ENCODE measurements around the gene CDC123.

DNA sequence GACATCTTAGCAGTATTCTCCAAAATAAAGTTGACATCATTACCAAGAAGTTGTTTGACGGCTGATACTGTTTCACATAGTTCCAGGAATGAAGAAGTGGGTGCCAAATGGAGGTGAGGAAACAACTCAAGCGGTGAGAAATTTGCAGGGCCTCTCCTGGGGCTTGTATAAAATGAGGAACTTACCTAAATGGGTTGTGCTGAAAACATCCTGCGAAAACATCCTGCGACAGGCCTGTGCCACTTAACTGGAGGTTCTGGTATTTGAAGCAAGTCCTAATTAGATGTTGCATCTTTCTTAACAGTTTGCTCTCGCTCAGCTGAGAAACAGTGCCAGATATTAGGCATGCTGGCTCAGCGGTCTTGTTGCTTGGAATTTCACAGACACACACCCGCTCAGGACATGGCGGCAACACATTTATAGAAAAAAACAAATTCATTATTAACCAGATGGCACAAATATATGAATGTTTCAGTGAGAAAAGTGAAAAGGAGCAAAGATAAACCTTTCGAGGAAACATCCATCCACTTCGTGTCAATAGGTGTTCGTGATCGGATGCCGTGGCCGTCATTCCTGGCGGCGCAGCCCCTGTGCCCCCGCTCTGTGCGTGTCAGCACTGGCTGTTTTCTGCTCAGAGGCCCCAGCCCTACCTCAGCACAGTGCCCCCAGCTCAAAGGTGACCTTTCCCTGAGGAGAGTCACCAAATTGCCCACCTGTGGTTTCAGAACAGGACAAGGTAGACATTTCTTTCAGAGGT lies 48.1 kb downstream of the CDC123 start:
- TF ChIP-seq, protein P1, sequence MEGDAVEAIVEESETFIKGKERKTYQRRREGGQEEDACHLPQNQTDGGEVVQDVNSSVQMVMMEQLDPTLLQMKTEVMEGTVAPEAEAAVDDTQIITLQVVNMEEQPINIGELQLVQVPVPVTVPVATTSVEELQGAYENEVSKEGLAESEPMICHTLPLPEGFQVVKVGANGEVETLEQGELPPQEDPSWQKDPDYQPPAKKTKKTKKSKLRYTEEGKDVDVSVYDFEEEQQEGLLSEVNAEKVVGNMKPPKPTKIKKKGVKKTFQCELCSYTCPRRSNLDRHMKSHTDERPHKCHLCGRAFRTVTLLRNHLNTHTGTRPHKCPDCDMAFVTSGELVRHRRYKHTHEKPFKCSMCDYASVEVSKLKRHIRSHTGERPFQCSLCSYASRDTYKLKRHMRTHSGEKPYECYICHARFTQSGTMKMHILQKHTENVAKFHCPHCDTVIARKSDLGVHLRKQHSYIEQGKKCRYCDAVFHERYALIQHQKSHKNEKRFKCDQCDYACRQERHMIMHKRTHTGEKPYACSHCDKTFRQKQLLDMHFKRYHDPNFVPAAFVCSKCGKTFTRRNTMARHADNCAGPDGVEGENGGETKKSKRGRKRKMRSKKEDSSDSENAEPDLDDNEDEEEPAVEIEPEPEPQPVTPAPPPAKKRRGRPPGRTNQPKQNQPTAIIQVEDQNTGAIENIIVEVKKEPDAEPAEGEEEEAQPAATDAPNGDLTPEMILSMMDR (IDR thresholded peaks at IDR 0.05) = no peak
- TF ChIP-seq POLR2A (IDR thresholded peaks at IDR 0.05) (no peak), POLR2AphosphoS5 (IDR thresholded peaks at IDR 0.05) (no peak), EP300 (IDR thresholded peaks at IDR 0.05; ENCODE audit: low read depth) (no peak)
